ENCODE measurements around the gene PDCD10.

DNA sequence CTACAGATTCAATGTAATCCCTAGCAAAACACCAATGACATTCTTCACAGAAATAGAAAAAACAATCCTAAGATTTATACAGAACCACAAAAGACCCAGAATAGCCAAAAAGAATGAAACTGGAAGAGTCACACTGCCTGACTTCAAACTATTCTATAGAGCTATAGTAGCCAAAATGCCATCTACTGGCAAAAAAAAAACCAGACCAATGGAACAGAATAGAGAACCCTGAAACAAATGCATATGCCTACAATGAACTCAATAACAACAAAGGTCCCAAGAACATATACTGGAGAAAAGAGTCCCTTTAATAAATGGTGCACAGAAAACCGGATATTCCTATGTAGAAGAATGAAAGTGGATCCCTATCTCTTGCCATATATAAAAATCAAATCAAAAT lies 19.8 kb downstream of the PDCD10 start:
- no peak for TF ChIP-seq POLR2A (IDR thresholded peaks at IDR 0.05)
- TF ChIP-seq, protein P1, sequence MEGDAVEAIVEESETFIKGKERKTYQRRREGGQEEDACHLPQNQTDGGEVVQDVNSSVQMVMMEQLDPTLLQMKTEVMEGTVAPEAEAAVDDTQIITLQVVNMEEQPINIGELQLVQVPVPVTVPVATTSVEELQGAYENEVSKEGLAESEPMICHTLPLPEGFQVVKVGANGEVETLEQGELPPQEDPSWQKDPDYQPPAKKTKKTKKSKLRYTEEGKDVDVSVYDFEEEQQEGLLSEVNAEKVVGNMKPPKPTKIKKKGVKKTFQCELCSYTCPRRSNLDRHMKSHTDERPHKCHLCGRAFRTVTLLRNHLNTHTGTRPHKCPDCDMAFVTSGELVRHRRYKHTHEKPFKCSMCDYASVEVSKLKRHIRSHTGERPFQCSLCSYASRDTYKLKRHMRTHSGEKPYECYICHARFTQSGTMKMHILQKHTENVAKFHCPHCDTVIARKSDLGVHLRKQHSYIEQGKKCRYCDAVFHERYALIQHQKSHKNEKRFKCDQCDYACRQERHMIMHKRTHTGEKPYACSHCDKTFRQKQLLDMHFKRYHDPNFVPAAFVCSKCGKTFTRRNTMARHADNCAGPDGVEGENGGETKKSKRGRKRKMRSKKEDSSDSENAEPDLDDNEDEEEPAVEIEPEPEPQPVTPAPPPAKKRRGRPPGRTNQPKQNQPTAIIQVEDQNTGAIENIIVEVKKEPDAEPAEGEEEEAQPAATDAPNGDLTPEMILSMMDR (IDR thresholded peaks at IDR 0.05), result no peak

Data from uterus (tissue), 2 donors.